GM23338 (cell line): ENCODE results near the gene WDR12.

Experiments used
- CREB1 ChIP-seq: fragments of 250-450 bp; sonication (Bioruptor Pico); IDR thresholded peaks from 2 replicates; pipeline ENCODE4 v1.5.0; 2020; ENCODE audit warnings: low read depth, mild to moderate bottlenecking, moderate library complexity
- CTCF ChIP-seq, 2 experiments: fragments of 200-600 bp in 1 of 2; sonication (generic) in 1 of 2; conservative IDR thresholded peaks; 2 replicates each; pipeline versions ENCODE4 v1.5.1 to v1.6.1; 2016 to 2017; ENCODE audit warnings: antibody characterized with exemption in 2 of 2, low read depth in 2 of 2, mild to moderate bottlenecking in 2 of 2, moderate library complexity in 1 of 2
- EZH2 ChIP-seq: fragments of 200-600 bp; sonication (generic); IDR thresholded peaks from one replicate; pipeline ENCODE4 v1.8.0; 2017; ENCODE audit warnings: antibody characterized with exemption, mild to moderate bottlenecking, low read depth; ENCODE audit not compliant: unreplicated experiment
- JUNB ChIP-seq: IDR thresholded peaks from one replicate; pipeline ENCODE4 v1.6.1; 2016; ENCODE audit warnings: antibody characterized with exemption; ENCODE audit not compliant: unreplicated experiment
- REST ChIP-seq: IDR thresholded peaks from one replicate; pipeline ENCODE4 v1.6.1; 2018; ENCODE audit warnings: antibody characterized with exemption; ENCODE audit not compliant: unreplicated experiment

GRCh38 chr2:202841090-202841867 lies 70.2 kb downstream of the WDR12 start:
- no peak for TF ChIP-seq EZH2
- no peak for TF ChIP-seq CTCF (conservative IDR thresholded peaks at IDR 0.05; ENCODE audit: low read depth in 2 of 2)
- no peak for TF ChIP-seq REST
- no peak for TF ChIP-seq CREB1 (CRISPR knock-in tag)
- no peak for TF ChIP-seq JUNB
